Hepatocyte (in vitro differentiated cells): ENCODE data around the gene TMEM98. TPM values are rescaled to one million over a fixed set of nuclear protein-coding genes. Genes with fewer than 3 reads are reported as not detected.

Experiments
- DNase-seq: peaks from one replicate; pipeline ENCODE4 v3.0.0-alpha.2; 2016; ENCODE audit warnings: low spot score
- H2AFZ ChIP-seq: fragments of 200-600 bp; sonication (generic); 2 replicates; pipeline ENCODE4 v1.6.0; 2016; ENCODE audit warnings: antibody characterized with exemption, mild to moderate bottlenecking
- H3K27ac ChIP-seq: fragments of 200-600 bp; sonication (generic); 2 replicates; pipeline ENCODE4 v1.5.1; 2016; ENCODE audit warnings: mild to moderate bottlenecking
- H3K27me3 ChIP-seq: fragments of 200-600 bp; sonication (generic); 2 replicates; pipeline ENCODE4 v1.6.1; 2016
- H3K36me3 ChIP-seq: fragments of 200-600 bp; sonication (generic); replicated peaks from 2 replicates; pipeline ENCODE4 v1.5.1; 2016; ENCODE audit warnings: low read depth; ENCODE audit not compliant: insufficient read depth
- H3K4me1 ChIP-seq: fragments of 200-600 bp; sonication (generic); 2 replicates; pipeline ENCODE4 v1.5.1; 2016; ENCODE audit warnings: mild to moderate bottlenecking, moderate library complexity; ENCODE audit not compliant: insufficient read depth
- H3K4me2 ChIP-seq: fragments of 200-600 bp; sonication (generic); 2 replicates; pipeline ENCODE4 v1.6.0; 2016
- H3K4me3 ChIP-seq: fragments of 200-600 bp; sonication (generic); 2 replicates; pipeline ENCODE4 v1.5.1; 2016; ENCODE audit warnings: mild to moderate bottlenecking
- H3K79me2 ChIP-seq: fragments of 200-600 bp; sonication (generic); 2 replicates; pipeline ENCODE4 v1.6.0; 2017; ENCODE audit warnings: mild to moderate bottlenecking
- H3K9me2 ChIP-seq: fragments of 200-600 bp; sonication (generic); replicated peaks from 2 replicates; pipeline ENCODE4 v1.6.0; 2017; ENCODE audit warnings: mild to moderate bottlenecking; ENCODE audit not compliant: insufficient read depth
- H3K9me3 ChIP-seq: fragments of 200-600 bp; sonication (generic); 2 replicates; pipeline ENCODE4 v1.5.1; 2016; ENCODE audit warnings: low read depth, mild to moderate bottlenecking
- H4K20me1 ChIP-seq: fragments of 200-600 bp; sonication (generic); 2 replicates; pipeline ENCODE4 v1.6.0; 2016; ENCODE audit warnings: mild to moderate bottlenecking; ENCODE audit not compliant: insufficient read depth, poor library complexity, severe bottlenecking
- EZH2 ChIP-seq: fragments of 200-600 bp; sonication (generic); IDR thresholded peaks from 2 replicates; pipeline ENCODE4 v1.6.1; 2016; ENCODE audit warnings: antibody characterized with exemption, mild to moderate bottlenecking, borderline replicate concordance
- EZH2phosphoT487 ChIP-seq: fragments of 200-600 bp; sonication (generic); IDR thresholded peaks from one replicate; pipeline ENCODE4 v1.6.1; 2018; ENCODE audit warnings: antibody characterized with exemption, mild to moderate bottlenecking, low read depth, moderate library complexity; ENCODE audit not compliant: unreplicated experiment, severe bottlenecking
- WGBS: methylation state at CpG from one replicate; pipeline ENCODE4 v1.1.6; 2016; ENCODE audit warnings: low lambda C conversion rate; ENCODE audit errors: missing lambda C conversion rate; 5-methylcytosine and 5-hydroxymethylcytosine counted together
- polyA plus RNA-seq: library from polyadenylated mRNA; unstranded; fragments of >200 nt; fragmentation: Nextera tagmentation; extraction: Ambion mirVana; gene quantifications from 2 replicates; pipeline ENCODE4 v1.2.1, GENCODE V29; 2016
- total RNA-seq: library from RNA; depleted of rRNA; stranded (reverse); fragments of >200 nt; gene quantifications from 2 replicates; pipeline ENCODE4 v1.2.3, GENCODE V29; 2014
- TF ChIP-seq, protein P1 (sequence below): fragments of 200-600 bp; sonication (generic); IDR thresholded peaks from 2 replicates; pipeline ENCODE4 v1.5.1; 2016; ENCODE audit warnings: antibody characterized with exemption, mild to moderate bottlenecking; ENCODE audit not compliant: poor library complexity

The TMEM98 gene
- total and polyA plus RNA-seq, 2 experiments from 2014 or later: 280 to 406 TPM

DNA sequence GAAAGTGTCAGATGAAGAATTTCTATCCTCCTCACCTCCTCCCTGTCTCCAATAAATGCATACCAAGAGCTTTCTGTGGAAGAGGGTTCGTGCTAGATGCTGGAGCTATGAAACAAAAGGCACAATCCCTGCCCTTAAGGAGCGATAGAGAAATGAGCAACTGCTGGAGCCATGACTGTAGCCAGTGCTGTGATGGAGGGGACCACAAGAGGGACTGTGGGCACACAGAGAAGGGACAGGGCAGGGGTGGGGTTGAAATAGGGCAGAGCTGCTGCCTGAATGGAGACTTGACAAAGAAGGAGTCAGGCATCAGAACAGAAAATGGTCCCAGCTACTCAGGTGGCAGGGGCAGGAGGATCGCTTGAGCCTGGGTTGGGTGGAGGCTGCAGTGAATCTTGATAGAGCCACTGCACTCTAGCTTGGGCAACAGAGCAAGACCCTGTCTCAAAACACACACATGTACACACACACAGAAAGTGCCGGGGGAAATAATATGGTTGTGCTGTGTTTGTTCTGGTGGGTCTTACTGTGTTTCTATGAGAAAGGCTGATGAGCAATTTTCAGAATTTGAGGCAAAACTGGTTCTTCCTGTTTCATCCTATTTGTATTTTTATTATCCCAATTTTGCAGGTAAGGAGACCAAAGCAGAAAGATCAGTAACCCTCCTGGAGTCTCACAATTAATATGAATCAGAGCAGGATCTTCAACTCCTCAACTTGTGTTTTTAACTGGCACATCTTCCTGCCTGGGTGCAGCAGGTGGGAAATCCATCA, 16.5 kb downstream of the TMEM98 start:
- Histone ChIP-seq H3K9me2 (no peaks in the 10 kb centered on the region), H2AFZ (no peak overlapping the region), H4K20me1 (no peaks in the 10 kb centered on the region), H3K4me3 (no peak overlapping the region), H3K9me3 (no peaks in the 10 kb centered on the region), H3K79me2 (no peaks in the 10 kb centered on the region), H3K27ac (peak overlapping the region; percentile 86), H3K27me3 (no peaks in the 10 kb centered on the region), H3K4me1 (peaks cover 18% of the 10 kb centered on the region), H3K4me2 (peak overlapping the region; percentile 39), H3K36me3 (peaks cover 3% of the 10 kb centered on the region)
- no peak for TF ChIP-seq EZH2phosphoT487
- TF ChIP-seq EZH2: no peak
- TF ChIP-seq, protein P1, sequence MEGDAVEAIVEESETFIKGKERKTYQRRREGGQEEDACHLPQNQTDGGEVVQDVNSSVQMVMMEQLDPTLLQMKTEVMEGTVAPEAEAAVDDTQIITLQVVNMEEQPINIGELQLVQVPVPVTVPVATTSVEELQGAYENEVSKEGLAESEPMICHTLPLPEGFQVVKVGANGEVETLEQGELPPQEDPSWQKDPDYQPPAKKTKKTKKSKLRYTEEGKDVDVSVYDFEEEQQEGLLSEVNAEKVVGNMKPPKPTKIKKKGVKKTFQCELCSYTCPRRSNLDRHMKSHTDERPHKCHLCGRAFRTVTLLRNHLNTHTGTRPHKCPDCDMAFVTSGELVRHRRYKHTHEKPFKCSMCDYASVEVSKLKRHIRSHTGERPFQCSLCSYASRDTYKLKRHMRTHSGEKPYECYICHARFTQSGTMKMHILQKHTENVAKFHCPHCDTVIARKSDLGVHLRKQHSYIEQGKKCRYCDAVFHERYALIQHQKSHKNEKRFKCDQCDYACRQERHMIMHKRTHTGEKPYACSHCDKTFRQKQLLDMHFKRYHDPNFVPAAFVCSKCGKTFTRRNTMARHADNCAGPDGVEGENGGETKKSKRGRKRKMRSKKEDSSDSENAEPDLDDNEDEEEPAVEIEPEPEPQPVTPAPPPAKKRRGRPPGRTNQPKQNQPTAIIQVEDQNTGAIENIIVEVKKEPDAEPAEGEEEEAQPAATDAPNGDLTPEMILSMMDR: no peak
- 71% methylated on average over 4 of the region's 4 CpGs for WGBS
- DNase-seq: no peak

DNA sequence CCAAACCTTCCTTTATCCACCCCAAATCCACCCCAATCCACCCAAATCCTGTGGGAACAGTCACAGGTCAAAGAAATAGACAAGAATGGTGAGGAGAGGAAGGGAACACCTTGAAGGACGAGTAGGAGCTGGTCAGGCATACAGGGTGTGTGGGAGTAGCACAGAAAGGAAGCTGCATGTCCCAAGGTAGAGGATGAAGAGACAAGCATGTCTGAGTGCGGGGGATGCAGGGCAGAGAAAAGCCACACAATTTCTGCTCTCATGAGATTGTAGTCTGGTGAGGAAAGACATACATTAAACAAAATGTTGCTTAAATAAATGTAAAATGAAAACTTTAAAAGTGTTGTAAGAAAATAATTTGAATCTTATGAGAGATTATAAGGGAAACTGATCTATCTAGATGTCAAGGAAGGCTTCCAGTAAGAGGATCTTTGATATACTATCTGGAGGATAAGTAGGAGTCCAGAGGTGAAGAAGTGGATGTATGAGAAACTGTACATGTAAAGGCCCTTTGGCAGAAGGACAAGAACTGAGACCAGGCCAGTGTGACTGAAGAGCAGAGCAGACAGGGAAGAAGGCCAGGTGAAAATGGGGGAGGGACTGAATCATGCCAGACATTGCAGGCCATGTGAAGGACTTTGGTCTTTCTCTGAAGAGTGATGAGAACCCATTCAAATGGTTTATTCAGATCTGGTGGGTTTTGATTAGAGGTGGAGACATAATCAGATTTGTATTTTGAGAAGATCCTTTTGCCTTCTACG, 18.6 kb downstream of the TMEM98 start:
- no peaks in the 10 kb centered on the region for H3K9me2 ChIP-seq
- H3K79me2 ChIP-seq: no peaks in the 10 kb centered on the region
- no peak overlapping the region for H2AFZ ChIP-seq
- H3K36me3 ChIP-seq: no peaks in the 10 kb centered on the region
- no peak overlapping the region for H3K4me2 ChIP-seq
- no peak overlapping the region for H3K27ac ChIP-seq
- peaks cover 18% of the 10 kb centered on the region for H3K4me1 ChIP-seq
- H3K4me3 ChIP-seq: no peak overlapping the region
- no peaks in the 10 kb centered on the region for H4K20me1 ChIP-seq
- TF ChIP-seq EZH2 (no peak), EZH2phosphoT487 (no peak)
- TF ChIP-seq, protein P1: no peak
- H3K27me3 ChIP-seq: no peaks in the 10 kb centered on the region
- WGBS: 87% methylated on average over 3 of the region's 3 CpGs
- no peaks in the 10 kb centered on the region for H3K9me3 ChIP-seq
- DNase-seq: no peak

DNA sequence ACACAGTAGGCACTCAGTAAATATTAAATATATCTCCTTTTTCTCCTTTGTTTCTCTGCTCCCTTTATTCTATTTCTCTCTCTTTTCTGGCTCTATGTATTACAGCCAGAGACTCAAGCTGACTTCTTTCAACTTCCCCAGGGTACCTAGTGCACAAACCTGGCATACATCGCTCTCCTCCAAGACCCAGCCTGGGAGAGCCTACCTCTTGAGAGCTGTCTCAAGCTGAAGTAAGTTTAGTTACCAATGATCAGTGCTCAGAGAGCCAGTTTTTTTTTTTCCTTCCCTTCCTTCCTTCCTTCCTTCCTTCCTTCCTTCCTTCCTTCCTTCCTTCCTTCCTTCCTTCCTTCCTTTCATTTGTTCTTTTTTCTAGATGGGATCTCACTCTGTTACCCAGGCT, 19.8 kb downstream of the TMEM98 start:
- no peak for DNase-seq
- H3K79me2 ChIP-seq: no peaks in the 10 kb centered on the region
- H3K9me2 ChIP-seq: no peaks in the 10 kb centered on the region
- H3K36me3 ChIP-seq: no peaks in the 10 kb centered on the region
- H4K20me1 ChIP-seq: no peaks in the 10 kb centered on the region
- no peak overlapping the region for H3K4me2 ChIP-seq
- peaks cover 17% of the 10 kb centered on the region for H3K4me1 ChIP-seq
- TF ChIP-seq EZH2 (no peak), EZH2phosphoT487 (no peak)
- TF ChIP-seq, protein P1: no peak
- no peak overlapping the region for H3K4me3 ChIP-seq
- WGBS: 95% methylated on average over 1 of the region's 1 CpG
- no peaks in the 10 kb centered on the region for H3K27me3 ChIP-seq
- no peak overlapping the region for H3K27ac ChIP-seq
- H3K9me3 ChIP-seq: no peaks in the 10 kb centered on the region
- no peak overlapping the region for H2AFZ ChIP-seq
